ENCODE results near the gene SIVA1.

DNA sequence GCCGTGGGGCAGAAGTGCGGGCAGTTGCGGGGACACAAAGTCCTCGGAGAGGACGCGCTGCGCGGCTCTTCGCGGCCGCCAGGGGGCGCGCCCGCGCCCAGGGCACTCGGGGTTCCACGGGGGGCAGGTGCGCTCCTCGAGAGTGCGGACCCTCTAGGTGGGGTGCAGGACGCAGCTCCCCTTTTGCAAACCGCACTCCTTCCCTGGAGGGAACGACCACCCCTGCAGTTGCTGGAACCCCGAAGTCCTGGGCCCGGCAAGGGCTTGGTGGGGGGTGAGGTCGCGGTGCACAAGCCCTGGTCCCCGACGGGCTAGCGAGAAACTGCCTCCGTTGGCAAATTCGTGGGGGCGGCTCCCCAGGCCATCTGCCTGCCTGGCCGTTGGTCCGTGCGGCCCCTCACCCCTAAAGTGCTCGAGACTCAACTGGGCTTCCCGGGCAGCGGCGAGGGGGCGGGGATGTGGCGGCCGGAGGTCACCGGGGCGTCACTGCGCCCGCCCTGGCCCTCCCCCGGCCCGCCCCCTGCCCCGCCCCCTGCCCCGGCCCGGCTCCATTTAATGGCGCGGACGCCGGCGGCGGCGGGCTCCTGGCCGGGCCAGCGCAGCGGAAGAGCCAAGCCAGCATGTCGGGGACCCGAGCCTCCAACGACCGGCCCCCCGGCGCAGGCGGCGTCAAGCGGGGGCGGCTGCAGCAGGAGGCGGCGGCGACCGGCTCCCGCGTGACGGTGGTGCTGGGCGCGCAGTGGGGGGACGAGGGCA lies 29.1 kb upstream of the SIVA1 start, which contains the start of gene ADSS1:
- TF ChIP-seq CTCF (IDR thresholded peaks at IDR 0.05) (peak; percentile 89 to 98 (median 94)), POLR2A (IDR thresholded peaks at IDR 0.05) (peak in 1 of 4 donors; percentile 6)

All from esophagus squamous epithelium (tissue), 4 donors.